PC-9 (cell line): ENCODE data around the gene CAPN3. TPM values are rescaled to one million over a fixed set of nuclear protein-coding genes. Genes with fewer than 3 reads are reported as not detected.

Experiments
- BruUV-seq: library from RNA; stranded (reverse); fragments of 400-500 nt; replicated peaks from 2 replicates; lab custom pipeline; 2021; lab: Mats Ljungman, UMichigan
- CTCF ChIA-PET: fragments of 300-600 bp; sonication (Branson Sonifier 250); formaldehyde crosslinking; loops from one replicate; lab custom pipeline; 2022; ENCODE audit warnings: antibody characterized with exemption; lab: Charles Lee
- POLR2A ChIA-PET: fragments of 300-600 bp; sonication (Branson Sonifier 250); formaldehyde crosslinking; loops from one replicate; lab custom pipeline; 2022; ENCODE audit warnings: antibody characterized with exemption; ENCODE audit not compliant: unreplicated experiment; lab: Charles Lee
- DNase-seq, 2 experiments: peaks; one replicate each; pipeline versions ENCODE4 v3.0.0 to v3.0.0-alpha.2; 2015 to 2022; ENCODE audit warnings: mixed read lengths in 1 of 2
- H2AFZ ChIP-seq: fragments of 200-600 bp; sonication (generic); 2 replicates; pipeline ENCODE4 v1.8.1; 2017; ENCODE audit warnings: antibody characterized with exemption
- H3F3A ChIP-seq: fragments of 200-600 bp; sonication (generic); 2 replicates; pipeline ENCODE4 v1.8.1; 2017; ENCODE audit warnings: antibody characterized with exemption, mild to moderate bottlenecking, low read depth; ENCODE audit not compliant: insufficient read depth
- H3K27ac ChIP-seq: fragments of 200-600 bp; sonication (generic); 2 replicates; pipeline ENCODE4 v1.6.1; 2016; ENCODE audit warnings: mixed run types
- H3K27me3 ChIP-seq: fragments of 200-600 bp; sonication (generic); 2 replicates; pipeline ENCODE4 v1.6.1; 2016; ENCODE audit warnings: low read depth, mixed run types; ENCODE audit not compliant: insufficient read depth
- H3K36me3 ChIP-seq: fragments of 200-600 bp; sonication (generic); 2 replicates; pipeline ENCODE4 v1.6.1; 2016; ENCODE audit warnings: low read depth, mixed run types
- H3K4me1 ChIP-seq: fragments of 200-600 bp; sonication (generic); replicated peaks from 2 replicates; pipeline ENCODE4 v1.6.1; 2016; ENCODE audit warnings: mixed run types; ENCODE audit not compliant: insufficient read depth
- H3K4me2 ChIP-seq: fragments of 200-600 bp; sonication (generic); 2 replicates; pipeline ENCODE4 v1.6.1; 2017; ENCODE audit warnings: mixed run types
- H3K4me3 ChIP-seq: fragments of 200-600 bp; sonication (generic); 2 replicates; pipeline ENCODE4 v1.6.1; 2016; ENCODE audit warnings: mixed run types
- H3K79me2 ChIP-seq: fragments of 200-600 bp; sonication (generic); 2 replicates; pipeline ENCODE4 v1.6.1; 2017; ENCODE audit warnings: low read depth, mixed run types
- H3K9me2 ChIP-seq: fragments of 200-600 bp; sonication (generic); 2 replicates; pipeline ENCODE4 v1.8.1; 2017; ENCODE audit warnings: mild to moderate bottlenecking; ENCODE audit not compliant: insufficient read depth
- H3K9me3 ChIP-seq: fragments of 200-600 bp; sonication (generic); 2 replicates; pipeline ENCODE4 v1.8.1; 2016; ENCODE audit warnings: low read depth; ENCODE audit not compliant: insufficient read depth
- H4K20me1 ChIP-seq: fragments of 200-600 bp; sonication (generic); 2 replicates; pipeline ENCODE4 v1.8.1; 2017; ENCODE audit not compliant: insufficient read depth
- EZH2 ChIP-seq: fragments of 200-600 bp; sonication (generic); IDR thresholded peaks from 2 replicates; pipeline ENCODE4 v1.8.0; 2017; ENCODE audit warnings: antibody characterized with exemption, low read depth
- intact Hi-C: fragments of 100-400 bp; cut with micrococcal nuclease; formaldehyde crosslinking; loops from one replicate; pipeline ENCODE4 v1.10.0; 2022; ENCODE audit not compliant: unreplicated experiment
- total RNA-seq: library from RNA; stranded (reverse); gene quantifications from 2 replicates; pipeline ENCODE4 v1.2.3, GENCODE V29; 2021
- TF ChIP-seq, protein P1 (sequence below): fragments of 200-600 bp; sonication (generic); conservative IDR thresholded peaks from 2 replicates; pipeline ENCODE4 v1.6.1; 2017; ENCODE audit warnings: mixed run types, antibody characterized with exemption, mild to moderate bottlenecking, moderate library complexity

CAPN3 gene
- total RNA-seq, 1 experiment from 2014 or later = 0.50 TPM

DNA sequence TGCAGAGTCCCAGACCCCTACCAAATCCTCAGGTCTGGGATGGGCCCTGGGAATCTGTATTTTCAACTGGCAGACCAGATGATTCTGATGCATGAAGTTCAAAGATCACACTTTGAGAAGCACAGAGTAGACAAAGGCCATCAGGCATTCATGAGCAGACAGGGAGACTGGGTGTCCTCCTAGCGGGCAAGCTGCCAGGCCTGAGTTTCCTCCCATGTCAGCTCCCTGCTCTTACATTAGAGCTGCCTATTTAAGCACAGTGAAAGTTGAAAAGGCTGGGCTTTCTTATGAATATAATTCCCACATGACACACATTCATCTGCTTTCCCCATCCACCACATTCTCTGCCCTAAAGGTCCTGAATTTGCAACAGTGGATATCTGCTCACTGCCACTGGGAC is 14.0 kb downstream of the CAPN3 start:
- intact Hi-C loops = no loop called here

DNA sequence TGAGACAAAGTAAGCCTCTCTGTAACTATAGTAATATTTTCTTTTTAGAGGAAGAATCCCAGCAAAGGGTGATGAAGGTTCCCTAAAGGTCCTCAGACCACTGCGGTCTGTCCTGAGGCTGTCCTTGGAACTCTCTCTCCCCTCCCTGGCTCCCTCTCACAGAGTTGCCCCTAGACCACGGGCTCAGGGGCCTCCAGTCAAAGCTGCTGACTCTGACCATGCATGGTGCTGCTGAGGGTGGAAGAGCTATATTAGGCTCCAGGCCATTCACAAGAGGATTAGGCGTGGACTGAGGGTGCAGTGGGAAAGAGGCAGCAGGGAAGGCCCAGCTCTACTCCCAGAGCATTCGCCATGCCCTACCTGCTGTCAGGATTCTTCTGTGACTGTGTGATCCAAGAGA is 14.6 kb downstream of the CAPN3 start:
- peaks cover 3% of the 10 kb centered on the region; the same call in 1 of the 2 replicates for H3K9me3 ChIP-seq
- DNase-seq = no peak
- no peak overlapping the region for H3K4me3 ChIP-seq
- no peak for TF ChIP-seq EZH2
- TF ChIP-seq, protein P1, sequence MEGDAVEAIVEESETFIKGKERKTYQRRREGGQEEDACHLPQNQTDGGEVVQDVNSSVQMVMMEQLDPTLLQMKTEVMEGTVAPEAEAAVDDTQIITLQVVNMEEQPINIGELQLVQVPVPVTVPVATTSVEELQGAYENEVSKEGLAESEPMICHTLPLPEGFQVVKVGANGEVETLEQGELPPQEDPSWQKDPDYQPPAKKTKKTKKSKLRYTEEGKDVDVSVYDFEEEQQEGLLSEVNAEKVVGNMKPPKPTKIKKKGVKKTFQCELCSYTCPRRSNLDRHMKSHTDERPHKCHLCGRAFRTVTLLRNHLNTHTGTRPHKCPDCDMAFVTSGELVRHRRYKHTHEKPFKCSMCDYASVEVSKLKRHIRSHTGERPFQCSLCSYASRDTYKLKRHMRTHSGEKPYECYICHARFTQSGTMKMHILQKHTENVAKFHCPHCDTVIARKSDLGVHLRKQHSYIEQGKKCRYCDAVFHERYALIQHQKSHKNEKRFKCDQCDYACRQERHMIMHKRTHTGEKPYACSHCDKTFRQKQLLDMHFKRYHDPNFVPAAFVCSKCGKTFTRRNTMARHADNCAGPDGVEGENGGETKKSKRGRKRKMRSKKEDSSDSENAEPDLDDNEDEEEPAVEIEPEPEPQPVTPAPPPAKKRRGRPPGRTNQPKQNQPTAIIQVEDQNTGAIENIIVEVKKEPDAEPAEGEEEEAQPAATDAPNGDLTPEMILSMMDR = no peak
- H3K27ac ChIP-seq = no peak overlapping the region
- H3K9me2 ChIP-seq = no peaks in the 10 kb centered on the region
- H4K20me1 ChIP-seq = no peaks in the 10 kb centered on the region
- no peak overlapping the region for H3K4me2 ChIP-seq
- CTCF ChIA-PET = no interaction called here
- intact Hi-C loops = no loop called here
- no peaks in the 10 kb centered on the region for H3F3A ChIP-seq
- no peaks in the 10 kb centered on the region for H3K79me2 ChIP-seq
- H3K4me1 ChIP-seq = no peaks in the 10 kb centered on the region
- H2AFZ ChIP-seq = no peak overlapping the region
- POLR2A ChIA-PET = no interaction called here
- no peaks in the 10 kb centered on the region for H3K36me3 ChIP-seq
- no TSS peak for BruUV-seq
- H3K27me3 ChIP-seq = no peaks in the 10 kb centered on the region

More for the DNA sequence above, 14.0 kb downstream of the CAPN3 start:
- Histone ChIP-seq H3K79me2 (no peaks in the 10 kb centered on the region), H3F3A (no peaks in the 10 kb centered on the region), H2AFZ (no peak overlapping the region), H3K27me3 (no peaks in the 10 kb centered on the region), H3K9me3 (peaks cover 3% of the 10 kb centered on the region; the same call in 1 of the 2 replicates), H4K20me1 (no peaks in the 10 kb centered on the region), H3K4me3 (no peak overlapping the region), H3K4me2 (no peak overlapping the region), H3K27ac (no peak overlapping the region), H3K36me3 (no peaks in the 10 kb centered on the region), H3K4me1 (no peaks in the 10 kb centered on the region), H3K9me2 (no peaks in the 10 kb centered on the region)
- no peak for TF ChIP-seq EZH2
- TF ChIP-seq, protein P1 = no peak
- no TSS peak for BruUV-seq
- ChIA-PET CTCF (no interaction called here), POLR2A (no interaction called here)
- no peak for DNase-seq

DNA sequence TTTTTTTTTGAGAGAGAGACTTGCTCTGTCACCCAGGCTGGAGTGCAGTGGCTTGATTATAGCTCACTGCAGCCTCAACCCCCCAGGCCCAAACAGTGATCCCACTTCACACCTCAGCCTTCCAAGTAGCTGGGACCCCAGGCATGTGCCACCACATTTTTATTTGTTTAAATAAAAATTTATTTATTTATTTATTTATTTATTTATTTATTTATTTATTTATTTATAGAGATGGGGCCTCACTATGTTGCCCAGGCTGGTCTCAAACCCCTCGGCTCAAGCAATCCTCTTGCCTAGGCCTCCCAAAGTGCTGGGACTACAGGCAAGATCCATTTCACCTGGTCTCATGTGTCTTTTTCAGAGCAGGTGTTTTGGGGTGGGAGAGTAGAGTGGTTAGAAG is 15.5 kb downstream of the CAPN3 start:
- Histone ChIP-seq H3K4me3 (no peak overlapping the region), H2AFZ (no peak overlapping the region), H4K20me1 (no peaks in the 10 kb centered on the region), H3K9me2 (no peaks in the 10 kb centered on the region), H3K27me3 (no peaks in the 10 kb centered on the region), H3K4me2 (no peak overlapping the region), H3K27ac (no peak overlapping the region), H3K36me3 (no peaks in the 10 kb centered on the region), H3F3A (no peaks in the 10 kb centered on the region), H3K9me3 (peaks cover 3% of the 10 kb centered on the region; the same call in 1 of the 2 replicates), H3K79me2 (no peaks in the 10 kb centered on the region), H3K4me1 (no peaks in the 10 kb centered on the region)
- no peak for TF ChIP-seq EZH2
- TF ChIP-seq, protein P1 = no peak
- BruUV-seq = no TSS peak
- intact Hi-C loops = no loop called here
- POLR2A ChIA-PET = no interaction called here
- no peak for DNase-seq
- CTCF ChIA-PET = interaction anchor here (0.6 kb wide), 1 partner anchor 105 kb away, joined by 6 read pairs; no protein-coding TSS in a partner anchor
